ENCODE results near the gene SPG11.

DNA sequence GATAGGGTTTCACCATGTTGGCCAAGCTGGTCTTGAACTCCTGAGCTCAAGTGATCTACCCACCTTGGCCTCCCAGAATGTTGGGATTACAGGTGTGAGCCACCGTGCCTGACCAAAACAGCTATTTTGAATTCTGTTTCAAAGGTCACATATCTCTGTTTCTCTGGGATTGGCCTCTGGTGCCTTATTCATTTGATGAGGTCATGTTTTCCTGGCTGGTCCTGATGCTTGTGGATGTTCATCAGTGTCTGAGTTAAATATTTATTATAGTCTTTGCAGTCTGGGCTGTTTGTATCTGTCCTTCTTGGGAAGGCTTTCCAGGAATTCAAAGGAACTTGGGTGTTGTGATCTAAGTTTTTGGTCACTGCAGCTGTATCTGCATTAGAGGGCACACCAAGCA, 42.5 kb upstream of the SPG11 start:
- TF ChIP-seq, protein P1, sequence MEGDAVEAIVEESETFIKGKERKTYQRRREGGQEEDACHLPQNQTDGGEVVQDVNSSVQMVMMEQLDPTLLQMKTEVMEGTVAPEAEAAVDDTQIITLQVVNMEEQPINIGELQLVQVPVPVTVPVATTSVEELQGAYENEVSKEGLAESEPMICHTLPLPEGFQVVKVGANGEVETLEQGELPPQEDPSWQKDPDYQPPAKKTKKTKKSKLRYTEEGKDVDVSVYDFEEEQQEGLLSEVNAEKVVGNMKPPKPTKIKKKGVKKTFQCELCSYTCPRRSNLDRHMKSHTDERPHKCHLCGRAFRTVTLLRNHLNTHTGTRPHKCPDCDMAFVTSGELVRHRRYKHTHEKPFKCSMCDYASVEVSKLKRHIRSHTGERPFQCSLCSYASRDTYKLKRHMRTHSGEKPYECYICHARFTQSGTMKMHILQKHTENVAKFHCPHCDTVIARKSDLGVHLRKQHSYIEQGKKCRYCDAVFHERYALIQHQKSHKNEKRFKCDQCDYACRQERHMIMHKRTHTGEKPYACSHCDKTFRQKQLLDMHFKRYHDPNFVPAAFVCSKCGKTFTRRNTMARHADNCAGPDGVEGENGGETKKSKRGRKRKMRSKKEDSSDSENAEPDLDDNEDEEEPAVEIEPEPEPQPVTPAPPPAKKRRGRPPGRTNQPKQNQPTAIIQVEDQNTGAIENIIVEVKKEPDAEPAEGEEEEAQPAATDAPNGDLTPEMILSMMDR (IDR thresholded peaks at IDR 0.05) = no peak
- no peak for TF ChIP-seq POLR2A (IDR thresholded peaks at IDR 0.05)
